GM12878 (cell line): ENCODE data around the gene RGS6. TPM values are rescaled to one million over a fixed set of nuclear protein-coding genes. Genes with fewer than 3 reads are reported as not detected.

ENCODE experiments used
- ATAC-seq: fragments of 200-7000 bp; cut with Tn5 transposase; 3 replicates; pipeline ENCODE4 v1.9.1; 2020; ENCODE audit warnings: mild to moderate bottlenecking, moderate library complexity
- BruUV-seq: library from RNA; stranded (reverse); fragments of 400-500 nt; replicated peaks from 2 replicates; lab custom pipeline; 2021; lab: Mats Ljungman, UMichigan
- CTCF ChIA-PET: fragments of 300-600 bp; sonication (Branson Sonifier 250); formaldehyde crosslinking; extraction: SDS; loops from one replicate; lab custom pipeline; 2021; ENCODE audit warnings: inconsistent platforms; lab: Yijun Ruan, JAX
- POLR2A ChIA-PET: fragments of 350-600 bp; formaldehyde crosslinking; extraction: SDS; loops from one replicate; lab custom pipeline; 2021; ENCODE audit warnings: inconsistent platforms; lab: Charles Lee
- RAD21 ChIA-PET: fragments of 300-600 bp; sonication (Branson Sonifier 250); formaldehyde crosslinking; loops from one replicate; lab custom pipeline; 2023; ENCODE audit warnings: antibody characterized with exemption; ENCODE audit not compliant: unreplicated experiment; lab: Charles Lee
- SMC1A ChIA-PET: fragments of 300-600 bp; sonication (Branson Sonifier 250); formaldehyde crosslinking; loops from one replicate; lab custom pipeline; 2023; ENCODE audit not compliant: unreplicated experiment, uncharacterized antibody; lab: Charles Lee
- DNase-seq: peaks from one replicate; pipeline ENCODE4 v3.0.0-alpha.2; 2011; ENCODE audit warnings: low read depth, low spot score
- FAIRE-seq: peaks from 3 replicates; lab custom pipeline; 2011; peaks lifted over from hg19 to GRCh38; lab: Jason Lieb, UNC
- H2AFZ ChIP-seq: 2 replicates; pipeline ENCODE4 v1.6.0; 2011; ENCODE audit warnings: low read depth, low read length, control low read depth; ENCODE audit not compliant: control insufficient read depth
- H3K27ac ChIP-seq: 2 replicates; pipeline ENCODE4 v1.5.1; 2011; ENCODE audit warnings: control low read depth; ENCODE audit not compliant: control insufficient read depth, insufficient read depth
- H3K27me3 ChIP-seq, 2 experiments: replicated peaks in 1 of 2; 2 replicates each; pipeline versions ENCODE4 v1.6.0 to v1.6.1; 2011; ENCODE audit warnings: low read length in 1 of 2; ENCODE audit not compliant: control insufficient read depth in 2 of 2, insufficient read depth in 2 of 2
- H3K36me3 ChIP-seq, 2 experiments: 2 replicates each; pipeline ENCODE4 v1.5.1; 2011; ENCODE audit warnings: low read length in 1 of 2; ENCODE audit not compliant: control insufficient read depth in 2 of 2, insufficient read depth in 2 of 2
- H3K4me1 ChIP-seq: 2 replicates; pipeline ENCODE4 v1.6.1; 2011; ENCODE audit warnings: mild to moderate bottlenecking, low read length, moderate library complexity, mixed read lengths; ENCODE audit not compliant: control insufficient read depth, insufficient read depth
- H3K4me2 ChIP-seq: 2 replicates; pipeline ENCODE4 v1.6.0; 2011; ENCODE audit warnings: control low read depth; ENCODE audit not compliant: control insufficient read depth, insufficient read depth
- H3K4me3 ChIP-seq: fragments of 200-600 bp; sonication (generic); 2 replicates; pipeline ENCODE4 v1.5.1; 2016
- H3K79me2 ChIP-seq: 2 replicates; pipeline ENCODE4 v1.6.0; 2011; ENCODE audit warnings: low read length; ENCODE audit not compliant: control insufficient read depth, insufficient read depth
- H3K9ac ChIP-seq: 2 replicates; pipeline ENCODE4 v1.8.0; 2011; ENCODE audit warnings: low read length, control low read depth, mixed read lengths; ENCODE audit not compliant: control insufficient read depth, insufficient read depth
- H3K9me3 ChIP-seq: replicated peaks from 3 replicates; pipeline ENCODE4 v1.5.1; 2011; ENCODE audit warnings: mild to moderate bottlenecking, low read length; ENCODE audit not compliant: control insufficient read depth, insufficient read depth
- H4K20me1 ChIP-seq: 2 replicates; pipeline ENCODE4 v1.6.0; 2011; ENCODE audit not compliant: control insufficient read depth, insufficient read depth
- CEBPB ChIP-seq, 2 experiments: fragments of 150-350 bp in 1 of 2; IDR thresholded peaks; 2 replicates each; pipeline ENCODE4 v1.6.1; 2012 to 2014; ENCODE audit warnings: low read depth in 2 of 2, low read length in 2 of 2, borderline replicate concordance in 1 of 2, inconsistent platforms in 1 of 2
- GATAD2B ChIP-seq: fragments of 450-650 bp; conservative IDR thresholded peaks from 2 replicates; pipeline ENCODE4 v1.6.1; 2017; ENCODE audit warnings: low read depth, mild to moderate bottlenecking, moderate library complexity
- HDGF ChIP-seq: fragments of 450-650 bp; IDR thresholded peaks from 2 replicates; pipeline ENCODE4 v1.6.1; 2016; ENCODE audit warnings: antibody characterized with exemption
- IRF3 ChIP-seq: fragments of 450-650 bp; IDR thresholded peaks from 2 replicates; pipeline ENCODE4 v1.6.1; 2014; ENCODE audit warnings: mild to moderate bottlenecking
- NFIC ChIP-seq: IDR thresholded peaks from 2 replicates; pipeline ENCODE4 v1.6.1; 2012; ENCODE audit warnings: low read depth, mild to moderate bottlenecking, inconsistent platforms, low read length, moderate library complexity
- SREBF2 ChIP-seq: IDR thresholded peaks from 2 replicates; pipeline ENCODE4 v1.6.1; 2012; ENCODE audit warnings: mild to moderate bottlenecking, low read length
- TAF1 ChIP-seq: IDR thresholded peaks from 2 replicates; pipeline ENCODE4 v1.6.1; 2011; ENCODE audit warnings: mild to moderate bottlenecking, low read depth, low read length, borderline replicate concordance
- TCF12 ChIP-seq: IDR thresholded peaks from 2 replicates; pipeline ENCODE4 v1.6.1; 2011; ENCODE audit warnings: low read depth, mild to moderate bottlenecking, low read length
- WRNIP1 ChIP-seq: IDR thresholded peaks from 2 replicates; pipeline ENCODE4 v1.6.1; 2011; ENCODE audit warnings: low read depth, low read length, improper control_type of control experiment, borderline replicate concordance
- WGBS: methylation state at CpG from one replicate; pipeline ENCODE4 v1.1.6; 2016; ENCODE audit warnings: low lambda C conversion rate; ENCODE audit not compliant: insufficient replicate concordance, insufficient coverage; ENCODE audit errors: missing lambda C conversion rate; 5-methylcytosine and 5-hydroxymethylcytosine counted together
- in situ Hi-C: fragments of 300-500 bp; cut with MboI; formaldehyde crosslinking; loops from 9 replicates; pipeline ENCODE4 v1.14.3; 2018; ENCODE audit warnings: mixed read lengths
- intact Hi-C: fragments of 100-400 bp; cut with micrococcal nuclease; formaldehyde crosslinking; loops from one replicate; pipeline ENCODE4 v1.14.2; 2022; ENCODE audit not compliant: unreplicated experiment
- polyA plus RNA-seq, 11 experiments: library from polyadenylated mRNA; depleted of rRNA in 4 of 11; unstranded in 6 of 11; stranded (reverse) in 5 of 11; fragments of >200 nt; fragmentation: Nextera tagmentation in 4 of 11; fragmentation: Illumina TruSeq in 1 of 11; extraction: Ambion mirVana in 4 of 11; extraction: Trizol in 1 of 11; gene quantifications; 1 replicate in 1 of 11; 2 replicates in 10 of 11; pipeline versions ENCODE4 v1.2.1 to v1.2.3, GENCODE V29; 2011 to 2016; ENCODE audit warnings: inconsistent platforms in 2 of 11, missing spikeins in 2 of 11, low read depth in 1 of 11
- total RNA-seq, 4 experiments: library from RNA; depleted of rRNA in 3 of 4; stranded (reverse); fragments of >200 nt in 3 of 4; fragmentation: Illumina TruSeq in 1 of 4; extraction: Trizol in 1 of 4; gene quantifications; 2 replicates each; pipeline versions ENCODE4 v1.2.1 to v1.2.3, GENCODE V29; 2013 to 2021

The RGS6 gene
- total and polyA plus RNA-seq, 10 of the 15 experiments (the other 5 are each of a cell fraction or from before 2014, with no cell fraction given): 3.9 to 18.1 (median 12.4) TPM

GRCh38 chr14:72308967-72309485 lies 376.8 kb downstream of the RGS6 start:
- ChIA-PET POLR2A (interaction anchor here (0.6 kb wide), 1 partner anchor 262 kb away, joined by 3 read pairs; no protein-coding TSS in a partner anchor), RAD21 (interaction anchor here (0.9 to 1.2 kb wide), 2 partner anchors 8 to 205 kb away, joined by 3 to 4 read pairs; no protein-coding TSS in a partner anchor), SMC1A (interaction anchor here (0.8 to 1.1 kb wide), 2 partner anchors 111 to 375 kb away, joined by 3 to 4 read pairs; no protein-coding TSS in a partner anchor), CTCF (interaction anchor here (0.7 to 0.9 kb wide), 3 partner anchors 99 to 456 kb away, joined by 3 to 4 read pairs (median 3); no protein-coding TSS in a partner anchor)
- no peaks in the 10 kb centered on the region for H3K27me3 ChIP-seq
- TF ChIP-seq HDGF (no peak), WRNIP1 (no peak), SREBF2 (no peak), IRF3 (no peak), TCF12 (no peak), TAF1 (no peak), CEBPB (IDR thresholded peaks at IDR 0.05; ENCODE audit: borderline replicate concordance in 1 of 2, low read depth in 2 of 2, low read length in 2 of 2) (no peak), GATAD2B (no peak), NFIC (no peak)
- no peak overlapping the region for H2AFZ ChIP-seq
- no peaks in the 10 kb centered on the region for H3K36me3 ChIP-seq
- WGBS: 48% methylated on average over 6 of the region's 6 CpGs
- FAIRE-seq (no peak), DNase-seq (no peak), ATAC-seq (no peak)
- H4K20me1 ChIP-seq: no peaks in the 10 kb centered on the region
- in situ Hi-C loops: no loop called here
- no peaks in the 10 kb centered on the region for H3K4me1 ChIP-seq
- BruUV-seq: no TSS peak
- no peaks in the 10 kb centered on the region for H3K79me2 ChIP-seq
- no peak overlapping the region for H3K4me2 ChIP-seq
- intact Hi-C loops: no loop called here
- H3K27ac ChIP-seq: no peak overlapping the region
- H3K9ac ChIP-seq: no peak overlapping the region
- no peak overlapping the region for H3K4me3 ChIP-seq
- no peaks in the 10 kb centered on the region; the same call in 1 of the 3 replicates for H3K9me3 ChIP-seq
